22Rv1 (cell line): Measurements from ENCODE around the gene IRAK2.

Experiments
- CTCF ChIP-seq: fragments of 450-650 bp; IDR thresholded peaks from 2 replicates; pipeline ENCODE4 v1.5.1; 2017; ENCODE audit warnings: mild to moderate bottlenecking
- ZFX ChIP-seq: fragments of 450-650 bp; IDR thresholded peaks from 2 replicates; pipeline ENCODE4 v1.6.1; 2017; ENCODE audit warnings: antibody characterized with exemption, borderline replicate concordance

GRCh38 chr3:10192953-10193691 is 28.4 kb downstream of the IRAK2 start:
- TF ChIP-seq CTCF: peak; percentile 33
- TF ChIP-seq ZFX: no peak
